Measurements from ENCODE around the gene ALK.

GRCh38 chr2:29259221-29259620, 662.2 kb downstream of the ALK start:
- TF ChIP-seq USF1 (IDR thresholded peaks at IDR 0.05; ENCODE audit: borderline replicate concordance, low read depth) (no peak), CTCF (IDR thresholded peaks at IDR 0.05) (no peak), EP300 (IDR thresholded peaks at IDR 0.05; ENCODE audit: borderline replicate concordance in 1 of 2, low read depth in 1 of 2, low read length in 1 of 2) (no peak)
